Activated T-helper 1 cell treated with Interleukin-2 at 50 U/mL for 16 hours (primary cell): Measurements from ENCODE around the gene SELENON.

ENCODE experiments used
- DNase-seq: peaks from one replicate; pipeline ENCODE4 v3.0.0-alpha.2; 2020; ENCODE audit warnings: low read depth

SELENON gene

DNA sequence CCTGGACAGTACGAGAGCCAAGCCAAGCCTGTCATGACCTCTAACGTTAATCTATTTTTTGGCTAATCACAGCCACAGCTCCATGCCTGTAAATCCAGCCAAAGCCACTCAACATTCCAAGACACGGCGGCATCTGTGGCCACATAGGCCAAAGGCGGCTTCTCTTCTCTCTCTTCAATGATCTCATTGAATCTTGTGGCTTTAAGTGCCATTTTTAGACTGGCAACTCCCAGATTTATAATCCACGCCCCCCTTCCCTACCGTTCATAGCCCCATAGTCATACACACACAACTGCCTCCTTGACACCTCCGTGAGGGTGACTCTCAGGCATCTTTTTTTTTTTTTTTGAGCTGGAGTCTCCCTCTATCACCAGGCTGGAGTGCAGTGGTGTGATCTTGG is 5.7 kb upstream of the SELENON start:
- no peak for DNase-seq

DNA sequence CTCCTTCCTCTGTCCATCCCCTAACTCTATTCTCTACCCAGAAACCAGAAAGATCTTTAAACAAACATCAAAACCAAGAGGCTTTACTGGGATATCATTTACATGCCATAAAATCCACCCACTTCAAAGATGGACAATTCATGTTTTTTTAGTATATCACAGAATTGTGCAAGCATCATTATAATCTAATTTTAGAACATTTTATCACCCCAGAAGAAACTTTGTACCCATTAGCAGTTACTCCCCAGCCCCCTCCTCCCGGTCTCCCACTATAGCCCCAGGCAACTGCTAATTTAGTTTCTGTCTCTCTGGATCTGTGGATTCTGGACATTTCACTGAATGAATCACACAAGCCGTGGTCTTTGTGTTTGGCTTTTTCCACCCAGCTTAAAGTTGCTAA is 4.8 kb upstream of the SELENON start:
- DNase-seq: no peak

DNA sequence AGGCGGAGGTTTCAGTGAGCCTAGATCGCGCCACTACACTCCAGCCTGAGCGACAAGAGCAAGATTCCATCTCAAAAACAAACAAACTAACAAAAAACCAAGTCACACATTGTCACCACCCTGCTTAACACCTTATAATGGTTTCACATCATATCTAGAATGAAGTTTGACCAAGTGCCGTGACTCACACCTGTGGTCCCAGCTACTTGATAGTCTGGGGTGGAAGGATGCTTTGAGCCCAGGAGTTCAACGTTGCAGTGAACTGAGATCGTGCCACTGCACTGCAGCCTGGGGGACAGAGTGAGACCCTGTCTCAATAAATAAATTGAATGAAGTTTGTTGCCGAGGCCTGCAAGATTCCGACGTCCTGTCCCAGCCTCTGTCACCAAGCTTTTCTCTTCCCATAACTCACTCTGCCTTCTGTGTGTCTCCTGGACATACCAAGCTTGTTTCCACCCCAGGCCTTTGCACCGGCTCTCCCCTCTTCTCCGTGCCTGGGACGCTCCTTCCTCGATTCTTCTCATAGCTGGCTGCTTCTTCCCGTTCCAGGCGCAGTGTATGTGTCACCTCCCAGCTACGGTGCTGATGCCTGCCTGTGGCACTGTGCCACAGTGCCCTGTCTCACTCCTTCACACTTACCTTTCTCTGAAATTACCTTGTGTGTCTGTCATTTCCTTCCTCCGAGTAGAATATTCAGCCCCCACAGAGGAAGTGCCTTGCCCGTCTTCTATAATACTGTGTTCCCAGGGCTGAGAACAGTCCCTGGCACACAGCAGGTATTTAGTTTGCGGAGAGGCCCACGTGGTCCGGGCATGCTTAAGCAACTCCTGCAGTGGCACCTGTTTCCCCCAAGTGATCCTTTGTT is 3.8 kb upstream of the SELENON start:
- no peak for DNase-seq

DNA sequence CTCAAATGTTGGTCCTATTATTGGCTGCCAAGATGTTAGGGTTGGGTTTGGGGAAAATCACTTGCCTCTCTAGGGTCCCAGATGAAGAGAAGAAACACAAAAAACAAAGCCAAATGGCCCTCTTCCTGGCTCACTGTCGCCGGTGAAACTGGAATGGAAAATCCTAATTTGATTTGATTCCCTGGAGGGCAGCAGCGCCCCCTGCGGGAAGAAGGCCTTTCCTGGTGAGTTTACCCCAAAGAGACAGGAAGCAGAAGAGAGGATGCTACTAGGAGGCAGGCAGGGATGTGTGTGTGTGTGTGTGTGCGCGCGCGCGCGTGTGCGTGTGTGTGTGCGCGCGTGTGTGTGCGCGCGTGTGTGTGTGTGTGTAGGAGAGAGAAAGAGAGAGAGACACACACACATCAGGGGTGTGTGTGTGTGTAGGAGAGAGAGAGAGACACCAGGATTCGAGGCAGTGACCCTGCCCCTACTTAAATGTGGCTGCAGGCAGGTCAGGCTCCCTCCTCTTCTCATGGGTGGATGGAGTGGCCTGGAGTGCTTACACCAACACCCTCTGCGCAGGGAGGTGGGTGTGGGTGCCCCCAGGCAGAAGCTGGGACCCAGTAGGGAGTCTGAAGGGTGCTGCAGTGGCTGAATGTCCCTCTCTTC is 3.1 kb upstream of the SELENON start:
- DNase-seq: peak; percentile 57

DNA sequence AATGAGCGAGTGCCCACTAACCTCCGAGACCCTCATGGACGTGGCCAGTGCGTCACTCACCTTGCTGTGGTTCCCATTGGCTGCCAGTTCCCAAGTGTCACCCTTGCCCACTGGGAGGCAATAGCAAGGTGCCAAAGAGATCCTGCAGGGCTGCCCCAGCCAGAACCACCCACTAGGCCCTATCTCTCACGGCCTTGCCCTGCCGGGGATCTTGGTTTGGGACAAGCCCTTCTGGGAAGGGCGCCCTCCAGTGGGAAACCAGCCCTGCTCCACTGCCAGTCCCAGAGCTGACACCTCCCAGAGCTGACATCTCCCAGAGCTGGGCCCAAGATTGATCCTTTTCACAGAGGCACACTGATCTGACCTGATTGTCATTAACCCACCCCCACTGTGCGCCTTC is 2.1 kb upstream of the SELENON start:
- DNase-seq: no peak

DNA sequence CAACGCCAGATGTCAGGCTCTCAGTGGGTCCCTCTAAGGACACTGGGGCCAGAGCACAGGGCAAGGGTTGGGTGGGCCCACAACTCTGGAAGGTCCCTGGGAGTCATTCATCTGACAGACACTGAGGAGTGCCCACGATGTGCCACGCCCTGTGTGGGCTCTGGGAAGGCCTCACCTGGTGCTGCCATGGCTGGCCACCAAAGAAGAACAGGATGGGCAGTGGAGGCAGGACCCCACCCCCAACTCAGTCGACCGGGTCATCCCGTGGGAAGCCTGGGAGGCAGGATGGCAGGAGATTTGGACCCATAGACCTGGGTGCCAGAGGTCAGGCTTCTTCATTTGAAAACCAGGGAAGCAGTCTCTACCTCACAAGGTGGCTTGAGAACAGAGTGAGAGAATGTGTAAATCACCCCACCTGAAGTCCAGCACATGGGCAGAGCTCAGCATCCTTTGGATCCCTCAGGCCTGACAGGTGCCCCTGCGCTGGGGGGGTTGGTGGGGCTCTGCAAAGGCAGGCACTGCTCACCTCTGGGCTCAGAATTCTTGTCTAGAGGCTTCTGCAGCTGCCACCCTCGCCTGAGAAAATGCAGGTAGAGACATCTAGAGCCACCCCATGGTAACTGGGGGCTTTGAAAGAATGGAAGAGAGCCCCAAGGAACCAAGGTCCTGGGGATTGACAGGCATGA is 1.2 kb upstream of the SELENON start:
- DNase-seq: no peak

DNA sequence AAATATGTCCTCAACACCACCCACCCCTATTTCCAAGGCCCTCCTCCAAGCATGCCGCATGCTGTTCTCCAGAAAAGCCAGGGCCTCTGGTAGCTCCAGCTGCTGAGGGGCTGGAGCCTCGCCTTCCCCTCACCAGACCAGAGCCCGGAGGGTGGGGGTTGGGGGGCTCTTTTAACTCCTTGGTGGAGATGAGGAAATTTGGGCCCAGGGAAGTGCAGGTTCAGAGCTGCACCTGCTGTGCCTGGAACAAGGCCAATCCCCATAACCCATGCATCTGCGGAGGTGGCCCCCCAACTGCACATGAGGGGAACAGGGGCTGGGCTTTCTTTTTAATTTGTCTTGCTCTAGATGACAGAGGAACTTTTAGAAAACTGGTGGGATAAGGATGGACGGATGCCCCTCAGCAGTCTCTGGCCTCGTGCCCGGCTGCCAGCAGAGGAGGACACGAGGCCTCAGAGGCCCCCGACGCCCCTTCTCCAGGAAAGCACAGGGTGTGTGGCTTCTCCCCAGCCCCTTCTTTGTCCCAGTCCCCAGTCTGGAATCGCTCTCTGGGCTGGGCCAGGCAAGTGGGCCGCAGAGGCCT is 550 bp upstream of the SELENON start:
- no peak for DNase-seq

DNA sequence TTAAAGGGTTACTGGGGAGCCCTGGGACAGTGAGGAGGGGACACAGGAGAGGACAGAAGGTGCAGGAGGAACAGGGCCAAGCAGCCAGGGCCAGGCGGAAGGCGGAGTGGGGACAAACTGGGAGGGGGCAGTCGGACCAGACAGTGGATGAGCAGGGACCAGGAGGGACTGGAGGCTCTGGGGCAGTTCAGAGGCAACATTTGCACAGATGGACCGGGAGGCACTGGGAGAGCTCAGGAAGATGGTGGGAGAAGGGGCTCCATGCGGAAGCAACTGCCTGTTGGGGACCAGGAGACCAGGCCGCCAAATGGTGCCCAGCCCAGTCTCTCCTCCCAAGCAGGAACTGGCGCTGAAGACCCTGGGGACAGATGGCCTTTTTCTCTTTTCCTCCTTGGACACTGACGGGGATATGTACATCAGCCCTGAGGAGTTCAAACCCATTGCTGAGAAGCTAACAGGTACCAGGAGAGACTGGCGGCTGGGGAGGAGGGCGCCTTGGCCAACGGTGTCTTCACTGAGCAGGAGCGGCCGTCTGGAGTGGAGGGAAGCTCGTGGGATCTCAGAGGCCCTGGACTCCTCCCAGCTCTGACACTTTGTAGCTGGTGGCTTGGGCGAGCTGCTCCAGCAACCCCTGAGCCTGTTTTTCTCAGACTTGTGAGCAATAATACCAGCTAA is 847 bp downstream of the SELENON start:
- no peak for DNase-seq

DNA sequence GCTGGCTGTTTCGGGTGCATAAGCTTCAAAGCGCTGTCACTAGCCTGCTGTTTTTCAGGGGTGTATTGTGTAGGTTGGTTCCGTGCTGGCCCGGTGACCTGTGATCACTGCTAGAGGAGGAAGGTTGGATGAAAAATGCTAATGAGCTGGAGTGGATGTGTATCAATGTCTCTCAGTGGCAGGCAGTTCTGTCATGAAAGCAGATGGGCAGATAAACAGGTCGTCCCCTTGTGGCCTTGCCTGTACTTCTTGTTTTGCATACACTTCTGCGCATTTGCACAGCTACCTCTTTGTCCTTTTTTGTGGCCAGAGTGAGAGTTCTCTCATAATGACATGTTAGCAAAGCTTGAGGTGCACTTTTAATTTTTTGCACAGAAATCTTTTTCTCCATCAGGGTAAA is 2.9 kb downstream of the SELENON start:
- DNase-seq: no peak

DNA sequence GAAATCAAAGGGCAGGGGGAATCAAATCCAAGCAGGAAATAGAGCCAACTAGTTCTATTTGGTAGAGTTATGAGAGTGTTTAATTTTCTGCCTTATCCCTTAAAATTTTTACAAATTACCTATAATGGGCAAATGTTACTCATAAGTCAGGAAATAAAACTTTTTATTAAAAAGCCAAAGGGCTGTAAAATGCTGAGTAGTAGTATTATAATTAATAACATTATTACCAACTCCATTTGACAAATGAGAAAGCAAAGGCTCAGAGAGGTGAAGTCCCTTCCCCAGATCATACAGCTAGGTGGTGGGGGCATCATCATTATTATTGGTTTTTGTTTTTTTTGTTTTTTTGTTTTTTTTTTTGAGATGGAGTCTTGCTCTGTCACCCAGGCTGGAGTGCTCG is 3.4 kb downstream of the SELENON start:
- no peak for DNase-seq

DNA sequence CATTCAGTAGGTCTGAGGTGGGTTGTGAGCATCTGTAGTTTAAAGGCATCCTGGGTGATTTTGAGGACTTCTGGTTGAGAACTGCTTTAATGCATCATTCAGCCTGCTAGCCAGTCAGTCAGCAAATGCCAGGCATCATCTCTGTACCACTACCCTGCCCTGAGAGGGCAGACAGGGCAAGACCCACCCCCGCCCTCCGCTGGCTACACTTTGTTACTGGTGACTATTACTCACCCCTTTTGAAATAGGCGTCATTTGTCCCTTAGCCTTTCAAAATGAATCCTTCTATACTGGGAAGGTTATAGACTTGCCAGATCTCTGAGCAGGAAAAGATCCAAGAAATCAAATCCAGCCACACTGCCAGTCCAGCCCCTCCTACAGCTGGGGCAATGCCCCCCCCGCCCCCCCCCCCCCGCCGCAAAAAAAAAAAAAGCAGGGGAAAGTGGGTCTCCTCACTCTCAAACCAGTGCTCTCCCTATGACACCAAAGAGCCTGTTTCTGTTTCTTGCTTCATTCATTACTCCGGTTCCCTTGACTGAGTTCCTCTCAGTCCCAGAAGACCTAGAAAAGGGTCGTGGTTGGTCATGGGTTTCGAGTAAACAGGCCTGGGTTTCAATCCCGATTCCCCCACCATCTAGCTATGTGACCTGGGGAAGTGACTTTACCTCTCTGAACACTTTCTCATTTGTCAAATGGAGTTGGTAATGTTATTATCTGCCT is 4.4 kb downstream of the SELENON start:
- no peak for DNase-seq

DNA sequence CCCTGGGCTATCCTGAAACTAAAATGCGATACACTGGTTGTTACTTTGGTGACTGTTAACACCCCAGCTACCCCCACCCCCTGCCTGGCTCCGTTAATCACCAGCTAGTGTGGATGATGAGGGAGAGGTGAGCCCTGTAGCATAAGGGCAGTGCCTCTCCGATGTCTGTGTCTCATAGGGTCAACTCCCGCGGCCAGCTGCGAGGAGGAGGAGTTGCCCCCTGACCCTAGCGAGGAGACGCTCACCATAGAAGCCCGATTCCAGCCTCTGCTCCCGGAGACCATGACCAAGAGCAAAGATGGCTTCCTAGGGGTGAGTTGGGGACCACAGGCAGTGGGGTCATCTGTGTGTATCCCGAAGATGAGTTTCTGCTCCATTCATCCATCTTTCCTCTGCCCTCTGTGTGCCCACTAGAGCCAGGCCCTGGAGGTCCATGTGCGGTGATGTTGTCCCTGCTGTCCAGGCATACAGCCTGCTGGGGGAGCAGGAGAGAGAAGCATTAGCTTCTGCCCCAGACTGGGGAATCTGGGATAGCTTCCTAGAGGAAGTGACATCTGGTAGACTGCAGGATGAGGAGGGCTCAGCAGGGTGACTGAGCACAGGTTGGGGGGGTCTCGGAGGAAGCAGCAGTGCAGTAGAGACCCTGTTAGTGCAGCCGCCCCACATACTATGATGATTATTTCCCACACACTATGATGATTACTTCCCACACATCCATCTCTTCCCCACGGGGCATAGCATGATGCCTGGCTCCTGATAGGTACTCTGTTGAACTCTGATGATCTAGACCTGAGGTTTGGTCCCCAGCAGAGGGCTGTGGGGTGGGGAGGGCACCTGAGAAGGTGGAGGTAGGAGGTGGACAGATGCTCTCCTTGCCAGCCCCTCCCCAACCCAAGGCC is 5.2 kb downstream of the SELENON start:
- no peak for DNase-seq

DNA sequence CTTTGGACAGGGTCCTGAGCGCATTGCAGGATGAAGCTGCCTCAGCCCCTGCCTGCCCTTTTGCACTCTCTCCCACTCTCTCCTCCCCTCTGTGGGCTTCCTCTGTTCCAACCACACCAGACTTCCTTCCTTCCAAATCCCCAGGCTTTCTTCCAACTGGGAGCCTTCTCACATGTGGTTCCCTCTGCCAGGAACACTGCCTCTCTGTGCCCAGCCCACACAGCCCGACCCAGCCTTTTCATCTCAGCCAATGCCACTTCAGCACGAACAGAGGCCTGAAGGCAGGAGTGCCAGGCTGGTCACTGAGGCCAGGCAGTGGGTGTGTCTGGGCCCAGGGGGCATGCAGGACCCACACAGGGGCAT is 5.9 kb downstream of the SELENON start:
- no peak for DNase-seq

DNA sequence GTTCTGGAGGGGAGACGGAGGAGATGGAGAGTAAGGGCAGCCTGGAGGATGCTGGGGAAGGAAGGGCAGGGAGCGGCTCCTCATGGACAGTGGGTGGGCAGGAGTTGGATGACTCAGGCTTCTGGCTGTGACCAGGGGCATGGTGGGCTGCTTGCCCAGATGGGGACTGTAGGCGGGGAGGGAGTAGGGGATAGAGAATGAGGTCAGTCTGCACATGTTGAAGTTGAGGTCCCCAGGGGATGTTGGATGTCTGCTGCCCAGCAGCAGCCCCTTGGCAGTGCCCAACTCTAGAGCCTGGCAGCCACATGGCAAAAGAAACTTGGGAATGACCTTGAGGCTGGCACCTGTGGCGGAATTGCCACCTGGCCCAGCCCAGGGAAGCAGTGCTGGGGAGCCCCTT is 6.4 kb downstream of the SELENON start:
- DNase-seq: no peak

DNA sequence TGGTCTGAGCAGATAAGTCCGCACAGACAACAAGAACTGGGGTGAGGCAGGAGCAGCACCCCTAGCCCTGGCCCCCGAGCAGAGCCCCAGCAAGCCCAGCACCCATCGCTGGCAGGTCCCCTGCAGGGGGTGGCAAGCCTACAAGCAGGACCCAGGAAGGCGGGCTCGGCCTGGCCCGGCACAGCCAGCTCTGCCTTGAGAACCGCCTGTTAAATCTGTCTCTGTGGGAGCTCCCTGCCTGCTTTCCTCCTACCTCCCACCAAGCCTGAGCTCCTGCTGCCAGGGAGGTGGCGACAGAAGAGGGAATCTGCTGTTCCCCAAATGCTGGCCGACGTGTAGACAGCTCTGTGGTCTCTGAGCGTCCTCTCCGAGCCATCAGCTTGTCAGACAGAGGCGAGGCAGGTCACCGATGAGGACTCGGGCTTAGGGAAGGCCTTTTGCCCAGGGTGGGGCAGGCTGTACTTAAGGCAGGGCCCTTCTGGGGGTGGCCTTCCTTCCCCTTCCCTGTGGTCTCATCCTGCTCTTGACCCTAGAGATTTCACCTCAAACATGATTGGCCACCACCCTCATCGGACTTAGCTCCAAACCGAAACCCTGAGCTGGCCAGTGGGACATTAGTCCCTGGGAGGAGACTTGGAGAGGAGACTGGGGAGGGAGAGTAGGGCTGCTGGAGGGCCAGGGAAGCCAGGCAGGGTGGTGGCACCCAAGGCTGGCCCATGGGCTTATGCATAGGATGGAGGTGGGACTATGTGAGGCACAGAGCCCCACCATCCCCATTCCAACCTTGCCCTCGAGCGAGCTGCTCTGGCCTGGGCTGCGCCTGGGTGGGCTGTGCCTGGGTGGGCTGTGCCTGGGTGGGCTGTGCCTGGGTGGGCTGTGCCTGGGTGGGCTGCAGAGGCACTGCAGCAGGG is 7.7 kb downstream of the SELENON start:
- no peak for DNase-seq

DNA sequence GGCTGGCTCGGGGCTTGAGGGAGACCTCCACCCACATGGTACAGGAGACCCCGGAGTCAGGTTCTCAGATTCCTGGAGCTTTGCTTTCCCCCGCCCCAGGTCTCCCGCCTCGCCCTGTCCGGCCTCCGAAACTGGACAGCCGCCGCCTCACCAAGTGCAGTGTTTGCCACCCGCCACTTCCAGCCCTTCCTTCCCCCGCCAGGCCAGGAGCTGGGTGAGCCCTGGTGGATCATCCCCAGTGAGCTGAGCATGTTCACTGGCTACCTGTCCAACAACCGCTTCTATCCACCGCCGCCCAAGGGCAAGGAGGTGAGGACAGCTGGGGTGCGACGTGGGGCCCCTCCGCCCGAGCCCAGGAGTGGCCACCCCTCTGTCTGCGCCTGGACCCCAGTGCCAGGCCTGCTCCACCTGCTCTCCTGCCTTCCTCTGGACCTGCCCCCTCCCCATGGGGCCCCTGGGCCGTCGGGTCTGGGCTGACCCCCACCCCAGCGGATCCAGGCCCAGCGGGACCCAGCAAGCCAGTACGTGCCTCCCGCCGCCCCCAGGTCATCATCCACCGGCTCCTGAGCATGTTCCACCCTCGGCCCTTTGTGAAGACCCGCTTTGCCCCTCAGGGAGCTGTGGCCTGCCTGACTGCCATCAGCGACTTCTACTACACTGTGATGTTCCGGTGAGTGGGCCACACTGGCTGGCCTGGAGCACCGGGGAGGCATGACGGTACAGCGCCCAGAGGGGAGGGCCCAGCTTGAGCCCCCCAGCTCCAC is 8.7 kb downstream of the SELENON start:
- DNase-seq: no peak

DNA sequence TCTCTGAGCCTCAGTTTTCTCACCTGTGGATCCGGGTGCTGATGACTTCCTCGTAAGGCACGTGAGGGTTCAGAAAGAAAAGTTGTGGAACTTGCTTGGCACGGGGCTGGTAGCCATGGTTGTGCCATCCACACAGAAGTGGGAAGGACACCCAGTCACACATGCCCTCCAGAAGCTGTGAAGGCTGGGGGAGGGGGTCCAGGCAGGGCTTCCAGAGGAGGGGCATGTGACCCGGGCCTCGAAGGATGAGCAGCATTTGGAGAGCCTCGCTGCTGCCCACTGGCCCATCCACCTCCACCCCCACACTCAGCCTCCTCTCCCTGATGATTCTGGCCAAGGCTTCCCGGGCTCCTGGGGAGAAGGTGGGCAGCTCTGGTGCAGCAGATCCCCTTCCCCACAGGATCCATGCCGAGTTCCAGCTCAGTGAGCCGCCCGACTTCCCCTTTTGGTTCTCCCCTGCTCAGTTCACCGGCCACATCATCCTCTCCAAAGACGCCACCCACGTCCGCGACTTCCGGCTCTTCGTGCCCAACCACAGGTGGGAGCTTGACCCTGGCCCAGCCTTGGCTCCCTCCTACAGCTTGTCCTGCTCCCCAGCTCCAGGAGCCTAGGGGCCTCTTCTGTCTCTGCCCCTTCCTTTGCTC is 9.4 kb downstream of the SELENON start:
- DNase-seq: no peak

DNA sequence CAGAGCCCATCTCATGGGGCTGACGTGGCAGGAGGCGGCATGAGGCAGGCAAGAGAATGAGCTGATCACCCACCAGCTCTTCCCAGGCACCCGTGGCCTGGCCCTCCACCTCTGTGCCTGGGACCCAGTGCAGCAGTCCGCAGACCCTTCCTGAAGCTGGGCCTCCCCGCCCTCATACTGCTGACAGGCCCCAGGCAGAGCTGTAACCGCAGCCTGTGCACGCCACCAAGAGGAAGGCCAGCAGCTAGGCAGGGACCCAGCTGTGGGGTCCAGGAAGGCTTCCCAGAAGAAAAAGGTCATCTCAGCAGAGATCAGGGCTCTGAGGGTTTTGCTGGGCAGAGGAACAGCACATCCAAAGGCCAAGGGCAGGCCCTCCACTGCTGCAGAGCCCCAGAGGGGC is 9.9 kb downstream of the SELENON start:
- no peak for DNase-seq
